ENCODE measurements around the gene TAS2R42.

TAS2R42 gene

DNA sequence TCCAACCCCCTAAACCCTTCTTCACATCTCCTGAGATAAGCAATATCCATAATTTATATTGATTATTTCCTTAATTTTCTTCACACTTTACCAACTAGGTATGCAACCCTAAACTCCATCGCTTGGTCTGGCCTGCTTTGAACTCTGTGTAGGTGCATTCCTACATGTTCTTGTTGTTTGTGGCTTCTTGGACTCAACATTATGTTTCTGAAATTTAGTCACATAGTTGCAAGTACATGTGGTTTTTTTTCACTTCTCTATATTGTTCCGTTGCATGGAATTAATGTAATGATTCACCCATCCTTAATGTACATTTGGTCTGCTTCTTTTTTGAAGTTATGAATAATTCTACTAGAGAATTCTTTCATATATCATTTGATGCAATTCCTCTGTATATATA lies 50.7 kb downstream of the TAS2R42 start:
- Histone ChIP-seq H3K4me3 (replicated peaks; ENCODE audit: insufficient read depth, low read length) (no peak overlapping the region), H3K27me3 (ENCODE audit: insufficient read depth, poor library complexity, severe bottlenecking) (no peaks in the 10 kb centered on the region), H3K27ac (replicated peaks) (no peak overlapping the region)
- no peak for TF ChIP-seq GABPA (IDR thresholded peaks at IDR 0.05; ENCODE audit: low read depth)
- no peak for TF ChIP-seq SPI1 (IDR thresholded peaks at IDR 0.05; ENCODE audit: borderline replicate concordance, low read depth)
- TF ChIP-seq POLR2AphosphoS5 (IDR thresholded peaks at IDR 0.05; ENCODE audit: low read depth): no peak
- TF ChIP-seq CTCF (IDR thresholded peaks at IDR 0.05; ENCODE audit: insufficient read depth, low read length): no peak
- TF ChIP-seq, protein P1, sequence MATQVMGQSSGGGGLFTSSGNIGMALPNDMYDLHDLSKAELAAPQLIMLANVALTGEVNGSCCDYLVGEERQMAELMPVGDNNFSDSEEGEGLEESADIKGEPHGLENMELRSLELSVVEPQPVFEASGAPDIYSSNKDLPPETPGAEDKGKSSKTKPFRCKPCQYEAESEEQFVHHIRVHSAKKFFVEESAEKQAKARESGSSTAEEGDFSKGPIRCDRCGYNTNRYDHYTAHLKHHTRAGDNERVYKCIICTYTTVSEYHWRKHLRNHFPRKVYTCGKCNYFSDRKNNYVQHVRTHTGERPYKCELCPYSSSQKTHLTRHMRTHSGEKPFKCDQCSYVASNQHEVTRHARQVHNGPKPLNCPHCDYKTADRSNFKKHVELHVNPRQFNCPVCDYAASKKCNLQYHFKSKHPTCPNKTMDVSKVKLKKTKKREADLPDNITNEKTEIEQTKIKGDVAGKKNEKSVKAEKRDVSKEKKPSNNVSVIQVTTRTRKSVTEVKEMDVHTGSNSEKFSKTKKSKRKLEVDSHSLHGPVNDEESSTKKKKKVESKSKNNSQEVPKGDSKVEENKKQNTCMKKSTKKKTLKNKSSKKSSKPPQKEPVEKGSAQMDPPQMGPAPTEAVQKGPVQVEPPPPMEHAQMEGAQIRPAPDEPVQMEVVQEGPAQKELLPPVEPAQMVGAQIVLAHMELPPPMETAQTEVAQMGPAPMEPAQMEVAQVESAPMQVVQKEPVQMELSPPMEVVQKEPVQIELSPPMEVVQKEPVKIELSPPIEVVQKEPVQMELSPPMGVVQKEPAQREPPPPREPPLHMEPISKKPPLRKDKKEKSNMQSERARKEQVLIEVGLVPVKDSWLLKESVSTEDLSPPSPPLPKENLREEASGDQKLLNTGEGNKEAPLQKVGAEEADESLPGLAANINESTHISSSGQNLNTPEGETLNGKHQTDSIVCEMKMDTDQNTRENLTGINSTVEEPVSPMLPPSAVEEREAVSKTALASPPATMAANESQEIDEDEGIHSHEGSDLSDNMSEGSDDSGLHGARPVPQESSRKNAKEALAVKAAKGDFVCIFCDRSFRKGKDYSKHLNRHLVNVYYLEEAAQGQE (IDR thresholded peaks at IDR 0.05; ENCODE audit: insufficient replicate concordance, low read depth): no peak
- no peak for DNase-seq (ENCODE audit: low read depth in 1 of 2, low spot score in 1 of 2)
